GM12864 (cell line): ENCODE results near the gene TCERG1L.

Source experiments
- DNase-seq: peaks from one replicate; pipeline ENCODE4 v3.0.0-alpha.2; 2011; ENCODE audit warnings: low read depth
- H3K4me3 ChIP-seq: 2 replicates; pipeline ENCODE4 v1.5.1; 2011; ENCODE audit warnings: mild to moderate bottlenecking, low read depth, low read length, control low read depth
- CTCF ChIP-seq: IDR thresholded peaks from 2 replicates; pipeline ENCODE4 v1.5.1; 2011; ENCODE audit warnings: low read depth, mild to moderate bottlenecking, moderate library complexity, low read length, control low read depth, inconsistent platforms; ENCODE audit errors: missing control alignments

The TCERG1L gene

GRCh38 chr10:131206111-131206995, 105.2 kb downstream of the TCERG1L start:
- no peak overlapping the region for H3K4me3 ChIP-seq
- no peak for DNase-seq
- no peak for TF ChIP-seq CTCF

GRCh38 chr10:131205556-131205955, 106.0 kb downstream of the TCERG1L start:
- DNase-seq = no peak
- TF ChIP-seq CTCF = no peak
- no peak overlapping the region for H3K4me3 ChIP-seq

GRCh38 chr10:131204406-131205152, 106.9 kb downstream of the TCERG1L start:
- no peak overlapping the region for H3K4me3 ChIP-seq
- DNase-seq = no peak
- TF ChIP-seq CTCF = no peak

GRCh38 chr10:131203456-131204357, 107.8 kb downstream of the TCERG1L start:
- no peak for TF ChIP-seq CTCF

GRCh38 chr10:131202990-131203389, 108.5 kb downstream of the TCERG1L start:
- no peak for DNase-seq
- no peak overlapping the region for H3K4me3 ChIP-seq
- no peak for TF ChIP-seq CTCF

More at GRCh38 chr10:131203456-131204357, 107.8 kb downstream of the TCERG1L start:
- no peak overlapping the region for H3K4me3 ChIP-seq
- DNase-seq = no peak

- DNase-seq = no peak
- no peak overlapping the region for H3K4me3 ChIP-seq
- TF ChIP-seq CTCF = no peak
These were observed 109.6 kb downstream of the TCERG1L start for GRCh38 chr10:131201741-131202515.
